AG04450 (cell line): ENCODE measurements around the gene BBIP1. TPM values are rescaled to one million over a fixed set of nuclear protein-coding genes. Genes with fewer than 3 reads are reported as not detected.

ENCODE experiments used
- CTCF ChIA-PET: fragments of 300-600, 350-600 bp; formaldehyde crosslinking; extraction: SDS; loops from one replicate; lab custom pipeline; 2022; ENCODE audit warnings: antibody characterized with exemption, inconsistent platforms; lab: Charles Lee
- POLR2A ChIA-PET: fragments of 350-600 bp; formaldehyde crosslinking; extraction: SDS; loops from one replicate; lab custom pipeline; 2021; ENCODE audit warnings: antibody characterized with exemption, inconsistent platforms; lab: Yijun Ruan, JAX
- DNase-seq: peaks from one replicate; pipeline ENCODE4 v3.0.0-alpha.2; 2011; ENCODE audit warnings: low read depth, low spot score
- H3K27ac ChIP-seq: one replicate; pipeline ENCODE4 v1.5.1; 2012; ENCODE audit warnings: low read depth, low read length, control low read depth
- H3K27me3 ChIP-seq: one replicate; pipeline ENCODE4 v1.6.0; 2012; ENCODE audit warnings: low read length; ENCODE audit not compliant: control insufficient read depth, insufficient read depth
- H3K4me3 ChIP-seq: 2 replicates; pipeline ENCODE4 v1.5.1; 2011; ENCODE audit warnings: mild to moderate bottlenecking, low read depth, low read length, control low read depth
- H3K9me3 ChIP-seq: 2 replicates; pipeline ENCODE4 v1.5.1; 2012; ENCODE audit warnings: low read length; ENCODE audit not compliant: control insufficient read depth, insufficient read depth
- CTCF ChIP-seq: IDR thresholded peaks from 2 replicates; pipeline ENCODE4 v1.5.1; 2011; ENCODE audit warnings: low read depth, low read length, control low read depth, inconsistent platforms
- polyA plus RNA-seq: library from polyadenylated mRNA; depleted of rRNA; stranded (reverse); fragments of >200 nt; gene quantifications from 2 replicates; pipeline ENCODE4 v1.2.3, GENCODE V29; 2011

BBIP1 gene
- polyA plus RNA-seq, 1 experiment = 41.5 TPM

GRCh38 chr10:110964681-110965080 is 45.7 kb upstream of the BBIP1 start:
- no peaks in the 10 kb centered on the region for H3K9me3 ChIP-seq
- no peak overlapping the region for H3K27ac ChIP-seq
- H3K4me3 ChIP-seq = no peak overlapping the region
- CTCF ChIA-PET = no interaction called here
- DNase-seq = no peak
- POLR2A ChIA-PET = no interaction called here
- no peaks in the 10 kb centered on the region for H3K27me3 ChIP-seq
- TF ChIP-seq CTCF = no peak

GRCh38 chr10:110963162-110963561 is 44.2 kb upstream of the BBIP1 start:
- Histone ChIP-seq H3K4me3 (no peak overlapping the region), H3K9me3 (no peaks in the 10 kb centered on the region), H3K27ac (no peak overlapping the region), H3K27me3 (no peaks in the 10 kb centered on the region)
- ChIA-PET CTCF (interaction anchor here (0.9 to 1.4 kb wide), 2 partner anchors 46 to 291 kb away, joined by 3 read pairs; no protein-coding TSS in a partner anchor), POLR2A (no interaction called here)
- no peak for DNase-seq
- no peak for TF ChIP-seq CTCF

GRCh38 chr10:110962443-110962842 is 43.5 kb upstream of the BBIP1 start:
- no peak overlapping the region for H3K4me3 ChIP-seq
- TF ChIP-seq CTCF = no peak
- ChIA-PET POLR2A (no interaction called here), CTCF (interaction anchor here (1.4 kb wide), 1 partner anchor 290 kb away, joined by 3 read pairs; no protein-coding TSS in a partner anchor)
- H3K27me3 ChIP-seq = no peaks in the 10 kb centered on the region
- H3K9me3 ChIP-seq = no peaks in the 10 kb centered on the region
- no peak for DNase-seq
- no peak overlapping the region for H3K27ac ChIP-seq

GRCh38 chr10:110960333-110960712 is 41.3 kb upstream of the BBIP1 start:
- TF ChIP-seq CTCF = no peak
- POLR2A ChIA-PET = no interaction called here
- CTCF ChIA-PET = no interaction called here
- H3K9me3 ChIP-seq = no peaks in the 10 kb centered on the region
- no peak overlapping the region for H3K27ac ChIP-seq
- H3K4me3 ChIP-seq = no peak overlapping the region
- H3K27me3 ChIP-seq = no peaks in the 10 kb centered on the region
- no peak for DNase-seq

- ChIA-PET CTCF (no interaction called here), POLR2A (no interaction called here)
- no peak for DNase-seq
- Histone ChIP-seq H3K9me3 (no peaks in the 10 kb centered on the region), H3K27ac (no peak overlapping the region), H3K27me3 (no peaks in the 10 kb centered on the region), H3K4me3 (no peak overlapping the region)
- no peak for TF ChIP-seq CTCF
Observed at GRCh38 chr10:110959379-110960332, 40.7 kb upstream of the BBIP1 start.
